Naive thymus-derived CD4-positive, alpha-beta T cell (primary cell): ENCODE results near the gene STARD8. TPM values are rescaled to one million over a fixed set of nuclear protein-coding genes. Genes with fewer than 3 reads are reported as not detected.

Source experiments
- ATAC-seq: fragments of 150-1000 bp; cut with Tn5 transposase; 2 replicates; pipeline ENCODE4 v1.10.0; 2021; ENCODE audit warnings: mild to moderate bottlenecking, moderate library complexity
- CTCF ChIA-PET: fragments of 350-600 bp; sonication (Branson Sonifier 250); formaldehyde crosslinking; loops from one replicate; lab custom pipeline; 2021; ENCODE audit warnings: antibody characterized with exemption; lab: Charles Lee
- POLR2A ChIA-PET: fragments of 350-600 bp; sonication (Branson Sonifier 250); formaldehyde crosslinking; loops from one replicate; lab custom pipeline; 2021; ENCODE audit warnings: antibody characterized with exemption, inconsistent platforms; lab: Charles Lee
- DNase-seq, 9 donors: peaks; one replicate each; pipeline versions ENCODE4 v3.0.0 to v3.0.0-alpha.2; 2020 to 2022; ENCODE audit warnings: mixed read lengths in 1 of 9
- H3K27ac ChIP-seq: one replicate; pipeline ENCODE4 v1.7.0; 2013; ENCODE audit warnings: mild to moderate bottlenecking, low read depth, low read length, moderate library complexity
- H3K27me3 ChIP-seq, 2 donors: one replicate each; pipeline ENCODE4 v1.7.0; 2013; ENCODE audit warnings: low read length in 2 of 2, mild to moderate bottlenecking in 2 of 2, moderate library complexity in 2 of 2; ENCODE audit not compliant: control insufficient read depth in 2 of 2, insufficient read depth in 2 of 2
- H3K36me3 ChIP-seq, 3 experiments: 1 replicate in 2 of 3; 2 replicates in 1 of 3; pipeline ENCODE4 v1.7.0; 2013; ENCODE audit warnings: low read length in 3 of 3, mild to moderate bottlenecking in 3 of 3, moderate library complexity in 1 of 3; ENCODE audit not compliant: insufficient read depth in 3 of 3, control insufficient read depth in 2 of 3
- H3K4me1 ChIP-seq, 2 donors: one replicate each; pipeline ENCODE4 v1.7.0; 2013; ENCODE audit warnings: low read length in 2 of 2, mild to moderate bottlenecking in 2 of 2, moderate library complexity in 1 of 2; ENCODE audit not compliant: control insufficient read depth in 2 of 2, insufficient read depth in 2 of 2
- H3K4me3 ChIP-seq: 2 replicates; pipeline ENCODE4 v1.7.0; 2013; ENCODE audit warnings: mild to moderate bottlenecking, low read length
- H3K9me3 ChIP-seq, 3 experiments: 1 replicate in 2 of 3; 2 replicates in 1 of 3; pipeline ENCODE4 v1.7.0; 2013; ENCODE audit warnings: low read length in 3 of 3; ENCODE audit not compliant: control insufficient read depth in 2 of 3
- H3K27ac Mint-ChIP-seq, 9 donors: one replicate each; pipeline ENCODE4 v1.8.0; 2020 to 2022; ENCODE audit warnings: mixed read lengths in 9 of 9, mild to moderate bottlenecking in 8 of 9, moderate library complexity in 5 of 9, inconsistent platforms in 2 of 9
- H3K27me3 Mint-ChIP-seq, 5 donors: one replicate each; pipeline ENCODE4 v1.8.0; 2021 to 2022; ENCODE audit warnings: mixed read lengths in 5 of 5, mild to moderate bottlenecking in 1 of 5
- H3K36me3 Mint-ChIP-seq, 5 donors: one replicate each; pipeline ENCODE4 v1.8.0; 2020 to 2022; ENCODE audit warnings: mixed read lengths in 5 of 5, mild to moderate bottlenecking in 3 of 5, inconsistent platforms in 1 of 5
- H3K4me1 Mint-ChIP-seq, 7 donors: one replicate each; pipeline ENCODE4 v1.8.0; 2020 to 2022; ENCODE audit warnings: mixed read lengths in 7 of 7, mild to moderate bottlenecking in 3 of 7, inconsistent platforms in 1 of 7
- H3K4me3 Mint-ChIP-seq, 10 donors: one replicate each; pipeline ENCODE4 v1.8.0; 2020 to 2022; ENCODE audit warnings: mild to moderate bottlenecking in 10 of 10, mixed read lengths in 10 of 10, moderate library complexity in 6 of 10, inconsistent platforms in 2 of 10
- H3K9me3 Mint-ChIP-seq, 11 donors: one replicate each; pipeline ENCODE4 v1.8.0; 2020 to 2022; ENCODE audit warnings: mixed read lengths in 11 of 11, mild to moderate bottlenecking in 4 of 11, inconsistent platforms in 1 of 11, moderate library complexity in 1 of 11
- intact Hi-C, 2 donors: fragments of 100-400 bp; cut with micrococcal nuclease; formaldehyde crosslinking; loops; one replicate each; pipeline ENCODE4 v1.15.1; 2023
- polyA plus RNA-seq, 2 donors: library from polyadenylated mRNA; unstranded; fragments of 300-500 nt; fragmentation: Illumina TruSeq; gene quantifications; one replicate each; pipeline ENCODE4 v1.2.3, GENCODE V29; 2021
- total RNA-seq, 6 experiments: library from RNA in 5 of 6; stranded (reverse) in 5 of 6; gene quantifications; 1 replicate in 5 of 6; 2 replicates in 1 of 6; pipeline ENCODE4 v1.2.3 and lab custom pipeline; 2021 to 2026

The STARD8 gene
- total and polyA plus RNA-seq, 7 experiments from 2014 or later = 0.04 to 3.5 (median 0.62) TPM

GRCh38 chrX:68644861-68645260, 2.6 kb upstream of the STARD8 start:
- CTCF ChIA-PET = no interaction called here
- no peaks in the 10 kb centered on the region for H3K9me3 Mint-ChIP-seq
- DNase-seq (no peak), ATAC-seq (no peak)
- no peaks in the 10 kb centered on the region for H3K4me1 Mint-ChIP-seq
- no peak overlapping the region for H3K27ac Mint-ChIP-seq
- no peaks in the 10 kb centered on the region for H3K4me1 ChIP-seq
- intact Hi-C loops = no loop called here
- POLR2A ChIA-PET = no interaction called here
- no peaks in the 10 kb centered on the region for H3K36me3 ChIP-seq
- no peaks in the 10 kb centered on the region for H3K27me3 ChIP-seq
- no peaks in the 10 kb centered on the region for H3K36me3 Mint-ChIP-seq
- no peak overlapping the region for H3K27ac ChIP-seq
- no peaks in the 10 kb centered on the region for H3K9me3 ChIP-seq
- H3K4me3 ChIP-seq = no peak overlapping the region
- peaks cover 5 to 8% (median 7%) of the 10 kb centered on the region in 5 donors for H3K27me3 Mint-ChIP-seq
- H3K4me3 Mint-ChIP-seq = no peak overlapping the region

- H3K36me3 ChIP-seq = no peaks in the 10 kb centered on the region
- Mint-ChIP-seq H3K27ac (no peak overlapping the region), H3K4me3 (no peak overlapping the region), H3K4me1 (no peaks in the 10 kb centered on the region), H3K27me3 (peaks cover 5 to 8% (median 7%) of the 10 kb centered on the region in 5 donors), H3K36me3 (no peaks in the 10 kb centered on the region), H3K9me3 (no peaks in the 10 kb centered on the region)
- H3K4me1 ChIP-seq = no peaks in the 10 kb centered on the region
- no peak for DNase-seq
- H3K9me3 ChIP-seq = no peaks in the 10 kb centered on the region
- POLR2A ChIA-PET = no interaction called here
- intact Hi-C loops = no loop called here
- no peak overlapping the region for H3K4me3 ChIP-seq
- CTCF ChIA-PET = no interaction called here
- ATAC-seq = no peak
- no peaks in the 10 kb centered on the region for H3K27me3 ChIP-seq
- no peak overlapping the region for H3K27ac ChIP-seq
Observed at GRCh38 chrX:68646421-68646820, 1.0 kb upstream of the STARD8 start.

DNA sequence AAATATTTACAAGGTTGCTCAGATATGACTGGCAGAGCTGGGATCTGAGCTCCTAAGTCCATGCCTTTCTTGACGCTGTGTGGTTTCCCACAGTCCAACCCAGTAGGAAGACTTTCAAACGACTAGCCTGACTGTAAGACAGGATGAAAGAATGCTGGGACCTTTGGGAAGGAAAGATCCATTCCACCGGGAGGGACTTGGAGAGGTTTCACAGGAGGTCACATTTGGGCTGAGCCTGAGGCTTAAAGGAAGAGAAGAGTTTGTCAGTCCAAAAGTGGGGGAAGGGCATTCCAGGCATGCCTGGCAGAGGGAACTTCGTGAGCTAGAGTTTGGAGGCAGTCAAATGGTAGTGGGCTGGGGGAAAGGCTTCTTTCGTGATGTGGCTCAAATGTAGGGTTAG, 1.5 kb downstream of the STARD8 start:
- Histone ChIP-seq H3K27me3 (no peaks in the 10 kb centered on the region), H3K4me3 (no peak overlapping the region), H3K27ac (no peak overlapping the region), H3K36me3 (no peaks in the 10 kb centered on the region), H3K4me1 (no peaks in the 10 kb centered on the region), H3K9me3 (no peaks in the 10 kb centered on the region)
- peaks cover 0 to 3% (median 0%) of the 10 kb centered on the region in 11 donors for H3K9me3 Mint-ChIP-seq
- ATAC-seq (no peak), DNase-seq (no peak)
- peaks cover 5 to 8% (median 7%) of the 10 kb centered on the region in 5 donors for H3K27me3 Mint-ChIP-seq
- H3K36me3 Mint-ChIP-seq = no peaks in the 10 kb centered on the region
- no peak overlapping the region for H3K27ac Mint-ChIP-seq
- H3K4me1 Mint-ChIP-seq = no peaks in the 10 kb centered on the region
- intact Hi-C loops = no loop called here
- no peak overlapping the region for H3K4me3 Mint-ChIP-seq
- ChIA-PET POLR2A (no interaction called here), CTCF (no interaction called here)

DNA sequence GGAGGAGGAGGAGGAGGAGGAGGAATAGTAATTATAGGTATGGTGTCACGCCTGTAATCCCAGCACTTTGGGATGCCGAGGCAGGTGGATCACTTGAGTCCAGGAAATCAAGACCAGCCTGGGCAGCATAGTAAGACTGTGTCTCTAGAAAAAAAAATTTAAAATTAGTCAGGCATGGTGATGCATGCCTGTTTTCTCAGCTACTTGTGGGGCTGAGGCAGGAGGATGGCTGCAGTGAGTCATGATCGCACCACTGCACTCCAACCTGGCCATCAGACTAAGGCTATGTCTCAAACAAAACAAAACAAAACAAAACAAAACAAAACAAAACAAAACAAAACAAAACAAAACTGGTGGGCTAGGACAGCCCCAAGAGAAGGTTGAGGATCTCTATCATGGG, 3.0 kb downstream of the STARD8 start:
- Histone ChIP-seq H3K27me3 (no peaks in the 10 kb centered on the region), H3K4me1 (no peaks in the 10 kb centered on the region), H3K36me3 (no peaks in the 10 kb centered on the region), H3K9me3 (no peaks in the 10 kb centered on the region), H3K27ac (no peak overlapping the region), H3K4me3 (no peak overlapping the region)
- ChIA-PET CTCF (no interaction called here), POLR2A (no interaction called here)
- Mint-ChIP-seq H3K27me3 (peaks cover 5 to 8% (median 7%) of the 10 kb centered on the region in 5 donors), H3K36me3 (no peaks in the 10 kb centered on the region), H3K9me3 (peaks cover 0 to 3% (median 0%) of the 10 kb centered on the region in 11 donors), H3K4me3 (no peak overlapping the region), H3K27ac (no peak overlapping the region), H3K4me1 (no peaks in the 10 kb centered on the region)
- intact Hi-C loops = no loop called here
- ATAC-seq = no peak
- DNase-seq = no peak

DNA sequence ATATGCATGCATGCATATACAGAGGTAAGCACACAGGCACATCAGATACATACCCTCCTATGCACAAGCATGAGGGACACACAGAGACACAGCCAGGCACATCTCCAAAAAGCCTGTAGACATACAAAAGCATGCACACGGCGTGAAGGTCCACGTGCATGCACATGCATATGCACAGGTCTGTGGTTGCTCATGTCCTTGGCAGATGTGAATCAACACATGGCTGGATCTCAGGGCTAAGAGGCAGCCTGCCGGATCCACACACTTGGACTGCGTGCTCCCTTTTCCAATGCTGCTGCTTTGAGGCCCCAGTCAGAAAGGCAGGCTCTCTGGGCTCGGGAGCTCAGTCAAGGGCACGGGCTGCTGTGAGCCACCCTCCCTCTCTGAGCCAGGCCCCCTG, 3.6 kb downstream of the STARD8 start:
- no peak overlapping the region for H3K4me3 Mint-ChIP-seq
- ATAC-seq (no peak), DNase-seq (no peak)
- no peaks in the 10 kb centered on the region for H3K4me1 Mint-ChIP-seq
- Histone ChIP-seq H3K36me3 (no peaks in the 10 kb centered on the region), H3K9me3 (no peaks in the 10 kb centered on the region), H3K4me1 (no peaks in the 10 kb centered on the region), H3K4me3 (no peak overlapping the region), H3K27me3 (no peaks in the 10 kb centered on the region), H3K27ac (no peak overlapping the region)
- intact Hi-C loops = no loop called here
- no peak overlapping the region for H3K27ac Mint-ChIP-seq
- peaks cover 5 to 8% (median 7%) of the 10 kb centered on the region in 5 donors for H3K27me3 Mint-ChIP-seq
- CTCF ChIA-PET = no interaction called here
- H3K36me3 Mint-ChIP-seq = no peaks in the 10 kb centered on the region
- H3K9me3 Mint-ChIP-seq = peaks cover 0 to 3% (median 0%) of the 10 kb centered on the region in 11 donors
- POLR2A ChIA-PET = no interaction called here

GRCh38 chrX:68652326-68653170, 5.1 kb downstream of the STARD8 start:
- H3K4me1 Mint-ChIP-seq = no peaks in the 10 kb centered on the region
- H3K9me3 Mint-ChIP-seq = peaks cover 0 to 3% (median 0%) of the 10 kb centered on the region in 11 donors
- H3K27ac Mint-ChIP-seq = no peak overlapping the region

DNA sequence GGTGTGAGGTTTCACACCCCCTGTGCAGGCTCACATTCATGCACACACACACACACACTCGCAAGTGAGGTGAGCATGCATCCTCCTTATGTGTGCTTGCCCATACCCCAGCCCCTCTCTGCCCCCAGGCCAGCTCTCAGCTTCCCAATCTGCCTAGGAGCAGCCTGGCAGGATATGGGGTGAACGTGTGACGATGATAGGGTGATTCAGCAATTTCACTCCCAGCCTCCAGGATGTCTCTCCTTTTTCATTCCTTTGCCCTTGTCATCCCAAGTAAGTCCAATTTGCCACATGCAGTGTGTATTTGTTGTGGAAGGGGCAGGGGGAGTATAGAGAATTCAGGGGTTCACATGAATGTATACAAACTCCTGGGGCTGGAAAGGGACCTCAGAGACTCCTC, 7.2 kb downstream of the STARD8 start:
- intact Hi-C loops = no loop called here
- POLR2A ChIA-PET = no interaction called here
- no peaks in the 10 kb centered on the region for H3K9me3 ChIP-seq
- CTCF ChIA-PET = no interaction called here
- no peak for DNase-seq
- H3K4me1 Mint-ChIP-seq = no peaks in the 10 kb centered on the region
- H3K27me3 Mint-ChIP-seq = peaks cover 0 to 3% (median 0%) of the 10 kb centered on the region in 5 donors
- H3K4me3 Mint-ChIP-seq = no peak overlapping the region
- no peaks in the 10 kb centered on the region for H3K36me3 ChIP-seq
- H3K9me3 Mint-ChIP-seq = peaks cover 0 to 3% (median 0%) of the 10 kb centered on the region in 11 donors
- no peak overlapping the region for H3K4me3 ChIP-seq
- H3K4me1 ChIP-seq = no peaks in the 10 kb centered on the region
- H3K27ac Mint-ChIP-seq = no peak overlapping the region
- ATAC-seq = no peak
- no peak overlapping the region for H3K27ac ChIP-seq
- no peaks in the 10 kb centered on the region for H3K27me3 ChIP-seq
- H3K36me3 Mint-ChIP-seq = no peaks in the 10 kb centered on the region

More at GRCh38 chrX:68652326-68653170, 5.1 kb downstream of the STARD8 start:
- Histone ChIP-seq H3K27ac (no peak overlapping the region), H3K36me3 (no peaks in the 10 kb centered on the region), H3K9me3 (no peaks in the 10 kb centered on the region), H3K4me3 (no peak overlapping the region), H3K27me3 (no peaks in the 10 kb centered on the region), H3K4me1 (no peaks in the 10 kb centered on the region)
- DNase-seq = no peak
- intact Hi-C loops = no loop called here
- POLR2A ChIA-PET = no interaction called here
- no peaks in the 10 kb centered on the region for H3K36me3 Mint-ChIP-seq
- CTCF ChIA-PET = no interaction called here
- H3K4me3 Mint-ChIP-seq = no peak overlapping the region
- H3K27me3 Mint-ChIP-seq = peaks cover 5 to 8% (median 7%) of the 10 kb centered on the region in 5 donors
- no peak for ATAC-seq
